Parathyroid adenoma (tissue), 2 donors: ENCODE data around the gene TCF3.
"Not testable (repeated sequence)": the region's sequence is repeated elsewhere in the genome, so short reads cannot be mapped to it uniquely, and the experiment has no call there.

ENCODE experiments used
- H2AFZ ChIP-seq: fragments of 300-600 bp; sonication (generic); one replicate; pipeline ENCODE4 v1.7.0; 2017; ENCODE audit warnings: antibody characterized with exemption, mild to moderate bottlenecking
- H3K27ac ChIP-seq: fragments of 300-600 bp; sonication (generic); one replicate; pipeline ENCODE4 v1.7.0; 2017
- H3K27me3 ChIP-seq: fragments of 300-600 bp; sonication (generic); one replicate; pipeline ENCODE4 v1.7.0; 2017; ENCODE audit warnings: low read length; ENCODE audit not compliant: control insufficient read depth, insufficient read depth
- H3K36me3 ChIP-seq: fragments of 300-600 bp; sonication (generic); one replicate; pipeline ENCODE4 v1.7.0; 2017; ENCODE audit warnings: low read length; ENCODE audit not compliant: control insufficient read depth, insufficient read depth
- H3K4me1 ChIP-seq: fragments of 300-600 bp; sonication (generic); one replicate; pipeline ENCODE4 v1.7.0; 2017; ENCODE audit warnings: control low read depth
- H3K4me2 ChIP-seq: fragments of 300-600 bp; sonication (generic); one replicate; pipeline ENCODE4 v1.7.0; 2017; ENCODE audit warnings: low read length
- H3K4me3 ChIP-seq: fragments of 300-600 bp; sonication (generic); one replicate; pipeline ENCODE4 v1.7.0; 2017; ENCODE audit warnings: low read depth, low read length
- H3K79me2 ChIP-seq: fragments of 300-600 bp; sonication (generic); one replicate; pipeline ENCODE4 v1.7.0; 2017; ENCODE audit warnings: control low read depth
- H3K9ac ChIP-seq: fragments of 300-600 bp; sonication (generic); one replicate; pipeline ENCODE4 v1.7.0; 2017; ENCODE audit warnings: mild to moderate bottlenecking
- H3K9me3 ChIP-seq: fragments of 300-600 bp; sonication (generic); one replicate; pipeline ENCODE4 v1.7.0; 2017; ENCODE audit warnings: low read length; ENCODE audit not compliant: control insufficient read depth
- TF ChIP-seq, protein P1 (sequence below): fragments of 300-600 bp; sonication (generic); IDR thresholded peaks from one replicate; pipeline ENCODE4 v1.7.0; 2017; ENCODE audit warnings: antibody characterized with exemption, mild to moderate bottlenecking
- donor health status: primary hyperparathyroidism.

Gene TCF3

DNA sequence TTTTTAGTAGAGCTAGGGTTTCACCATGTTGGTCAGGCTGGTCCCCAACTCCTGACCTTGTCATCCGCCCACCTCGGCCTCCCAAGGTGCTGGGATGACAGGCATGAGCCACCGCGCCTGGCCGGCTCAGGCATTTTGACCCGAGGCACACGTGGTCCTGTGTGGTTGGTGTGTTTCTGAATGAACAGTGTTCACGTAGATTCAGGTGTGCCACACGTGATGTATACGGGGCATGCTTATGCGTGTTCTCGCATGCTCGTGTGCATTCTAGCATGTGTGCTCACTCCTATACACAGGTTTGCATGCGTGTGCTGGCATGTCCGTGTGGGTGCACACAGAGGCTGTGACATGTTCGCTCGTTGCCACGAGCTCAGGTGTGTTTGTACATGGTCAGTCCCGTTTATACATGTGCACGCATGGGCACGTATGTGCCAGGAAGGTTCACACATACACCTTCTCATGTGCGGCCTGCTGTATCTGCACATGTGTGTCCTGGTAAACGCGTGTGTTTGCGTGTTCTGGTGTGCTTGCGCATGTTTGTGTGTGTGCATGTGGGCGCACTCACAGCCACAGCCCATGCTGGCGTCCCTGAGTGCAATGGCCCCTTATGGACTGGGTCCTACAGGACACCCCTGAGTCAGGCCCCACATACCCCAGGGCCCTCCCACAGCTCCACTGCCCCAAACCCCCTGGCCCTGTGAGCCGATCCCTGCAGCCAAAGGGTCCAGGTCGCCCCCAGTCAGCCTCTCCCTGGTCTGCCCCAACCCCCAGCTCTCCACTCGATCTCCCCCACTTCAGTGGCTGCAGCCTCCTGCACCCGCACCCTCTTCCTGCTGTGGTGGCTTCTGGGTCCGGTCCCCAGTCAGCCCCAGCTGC lies 20.6 kb upstream of the TCF3 start:
- Histone ChIP-seq H3K27ac (no peak overlapping the region), H2AFZ (no peak overlapping the region), H3K4me3 (no peak overlapping the region), H3K9ac (no peak overlapping the region), H3K4me2 (no peak overlapping the region), H3K36me3 (no peaks in the 10 kb centered on the region), H3K9me3 (no peaks in the 10 kb centered on the region), H3K27me3 (peaks cover 17% of the 10 kb centered on the region), H3K4me1 (no peaks in the 10 kb centered on the region), H3K79me2 (no peaks in the 10 kb centered on the region)
- TF ChIP-seq, protein P1, sequence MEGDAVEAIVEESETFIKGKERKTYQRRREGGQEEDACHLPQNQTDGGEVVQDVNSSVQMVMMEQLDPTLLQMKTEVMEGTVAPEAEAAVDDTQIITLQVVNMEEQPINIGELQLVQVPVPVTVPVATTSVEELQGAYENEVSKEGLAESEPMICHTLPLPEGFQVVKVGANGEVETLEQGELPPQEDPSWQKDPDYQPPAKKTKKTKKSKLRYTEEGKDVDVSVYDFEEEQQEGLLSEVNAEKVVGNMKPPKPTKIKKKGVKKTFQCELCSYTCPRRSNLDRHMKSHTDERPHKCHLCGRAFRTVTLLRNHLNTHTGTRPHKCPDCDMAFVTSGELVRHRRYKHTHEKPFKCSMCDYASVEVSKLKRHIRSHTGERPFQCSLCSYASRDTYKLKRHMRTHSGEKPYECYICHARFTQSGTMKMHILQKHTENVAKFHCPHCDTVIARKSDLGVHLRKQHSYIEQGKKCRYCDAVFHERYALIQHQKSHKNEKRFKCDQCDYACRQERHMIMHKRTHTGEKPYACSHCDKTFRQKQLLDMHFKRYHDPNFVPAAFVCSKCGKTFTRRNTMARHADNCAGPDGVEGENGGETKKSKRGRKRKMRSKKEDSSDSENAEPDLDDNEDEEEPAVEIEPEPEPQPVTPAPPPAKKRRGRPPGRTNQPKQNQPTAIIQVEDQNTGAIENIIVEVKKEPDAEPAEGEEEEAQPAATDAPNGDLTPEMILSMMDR, result no peak

DNA sequence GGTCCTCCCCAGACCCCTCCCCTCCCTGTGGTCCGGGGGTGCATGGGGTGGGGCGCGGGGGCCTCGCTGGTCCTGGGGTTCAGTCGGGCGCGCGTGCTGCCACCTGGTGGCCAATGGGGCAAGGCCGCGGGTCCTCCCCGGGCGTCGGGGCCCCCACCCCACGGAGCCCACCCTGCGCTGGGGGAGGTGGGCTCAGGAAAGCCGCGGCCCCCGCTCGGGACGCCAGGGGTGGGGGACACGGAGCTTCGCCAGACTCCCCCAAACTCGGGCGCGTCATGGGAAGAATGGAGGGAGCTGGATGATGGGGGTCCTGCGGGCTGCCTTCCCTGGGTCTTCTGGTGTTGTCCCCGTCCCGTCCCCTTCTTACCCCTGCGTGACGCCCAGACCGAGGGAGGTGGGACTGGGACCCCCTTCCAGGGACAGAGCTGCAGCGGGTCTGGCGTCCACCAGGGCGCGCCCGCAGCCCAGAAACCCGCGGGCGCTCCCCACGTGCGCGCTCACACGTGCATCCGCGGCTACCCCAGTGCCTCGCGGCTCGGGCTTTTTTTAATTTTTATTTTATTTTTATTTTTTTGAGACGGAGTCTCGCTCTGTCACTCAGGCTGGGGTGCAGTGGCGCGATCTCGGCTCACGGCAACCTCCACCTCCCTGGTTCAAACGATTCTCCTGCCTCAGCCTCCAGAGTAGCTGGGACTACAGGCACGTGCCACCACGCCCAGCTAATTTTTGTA lies 19.8 kb upstream of the TCF3 start:
- H3K4me1 ChIP-seq, result no peaks in the 10 kb centered on the region
- H3K9ac ChIP-seq, result no peak overlapping the region
- TF ChIP-seq, protein P1, result peak; percentile 83
- H3K36me3 ChIP-seq, result no peaks in the 10 kb centered on the region
- no peak overlapping the region for H3K4me2 ChIP-seq
- H2AFZ ChIP-seq, result no peak overlapping the region
- H3K27me3 ChIP-seq, result peaks cover 17% of the 10 kb centered on the region
- H3K27ac ChIP-seq, result no peak overlapping the region
- no peaks in the 10 kb centered on the region for H3K9me3 ChIP-seq
- H3K79me2 ChIP-seq, result no peaks in the 10 kb centered on the region
- no peak overlapping the region for H3K4me3 ChIP-seq

DNA sequence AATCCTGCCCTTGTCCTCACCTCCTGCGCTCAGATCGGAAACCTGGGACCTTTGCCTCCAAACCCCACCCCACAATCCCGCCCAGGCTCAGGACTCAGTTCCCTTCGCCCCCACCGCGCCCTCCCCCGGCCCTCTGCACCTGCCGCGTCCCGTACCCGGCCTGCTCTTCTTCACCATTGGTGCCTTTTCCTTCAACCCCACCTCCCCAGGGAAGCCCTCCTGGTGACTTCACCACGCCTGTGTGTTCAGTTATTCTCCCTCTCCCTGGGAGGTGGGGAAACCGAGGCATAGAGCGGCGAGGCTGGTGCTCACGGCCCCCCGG lies 19.3 kb upstream of the TCF3 start:
- H3K4me1 ChIP-seq, result no peaks in the 10 kb centered on the region
- no peak overlapping the region for H2AFZ ChIP-seq
- no peak overlapping the region for H3K27ac ChIP-seq
- peaks cover 17% of the 10 kb centered on the region for H3K27me3 ChIP-seq
- no peak overlapping the region for H3K4me2 ChIP-seq
- H3K9me3 ChIP-seq, result no peaks in the 10 kb centered on the region
- TF ChIP-seq, protein P1, result no peak
- H3K4me3 ChIP-seq, result no peak overlapping the region
- H3K79me2 ChIP-seq, result no peaks in the 10 kb centered on the region
- no peak overlapping the region for H3K9ac ChIP-seq
- no peaks in the 10 kb centered on the region for H3K36me3 ChIP-seq

DNA sequence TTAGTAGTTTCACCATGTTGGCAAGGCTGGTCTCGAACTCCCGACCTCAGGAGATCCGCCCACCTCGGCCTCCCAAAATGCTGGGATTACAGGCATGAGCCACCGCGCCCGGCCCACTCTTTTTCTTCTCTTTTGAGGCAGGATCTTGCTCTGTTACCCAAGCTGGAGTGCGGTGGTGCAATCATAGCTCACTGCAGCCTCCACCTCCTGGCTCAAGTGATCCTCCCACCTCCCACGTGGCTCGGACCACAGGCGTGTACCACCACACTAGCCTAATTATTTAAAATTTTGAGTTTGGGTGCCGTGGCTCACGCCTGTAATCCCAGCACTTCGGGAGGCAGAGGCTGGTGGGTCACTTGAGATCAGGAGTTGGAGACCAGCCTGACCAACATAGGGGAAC lies 18.3 kb upstream of the TCF3 start:
- H3K4me2 ChIP-seq, H3K79me2 ChIP-seq, H3K9ac ChIP-seq, H3K27me3 ChIP-seq, H3K4me1 ChIP-seq, H3K27ac ChIP-seq, H3K36me3 ChIP-seq, H3K9me3 ChIP-seq, H3K4me3 ChIP-seq, H2AFZ ChIP-seq: not testable (repeated sequence)

DNA sequence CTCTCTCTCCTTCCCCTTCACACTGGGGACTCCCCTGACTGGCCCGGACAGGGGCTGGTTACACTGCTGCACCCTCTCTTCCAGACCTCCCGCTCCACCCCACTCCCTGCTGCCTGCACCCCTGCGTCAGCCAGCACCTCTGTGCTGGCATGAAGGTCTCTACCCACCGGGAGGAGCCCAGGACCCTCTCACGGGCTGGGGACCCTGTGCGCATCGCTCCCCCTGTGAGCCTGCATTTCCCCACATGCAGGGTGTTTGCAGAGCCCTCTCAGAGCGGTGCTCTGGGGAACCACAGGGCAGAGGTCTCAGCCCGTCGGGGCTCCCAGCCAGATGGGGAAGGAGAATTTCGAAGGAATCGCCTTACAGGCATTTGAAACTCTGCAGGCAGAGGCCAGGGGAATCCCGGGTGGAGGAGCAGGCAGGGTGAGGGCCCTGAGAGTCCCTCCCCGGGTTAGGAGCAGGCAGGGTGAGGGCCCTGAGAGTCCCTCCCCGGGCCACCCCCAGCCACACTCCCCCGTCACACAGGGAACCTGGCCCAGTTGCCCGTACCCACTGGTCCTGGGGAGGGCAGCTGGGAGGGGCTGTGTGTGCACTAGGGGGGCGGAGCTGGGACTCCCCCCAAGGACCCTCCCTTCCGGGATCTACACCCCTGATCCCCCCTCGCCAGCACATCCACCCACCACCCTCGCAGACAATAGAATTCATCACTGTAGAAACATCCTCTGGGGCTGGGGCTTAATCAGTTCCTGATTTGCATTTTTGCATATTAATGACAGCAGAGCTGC lies 16.3 kb upstream of the TCF3 start:
- Histone ChIP-seq H2AFZ (no peak overlapping the region), H3K27me3 (peaks cover 3% of the 10 kb centered on the region), H3K4me2 (no peak overlapping the region), H3K79me2 (no peaks in the 10 kb centered on the region), H3K9ac (no peak overlapping the region), H3K27ac (no peak overlapping the region), H3K4me3 (no peak overlapping the region), H3K4me1 (no peaks in the 10 kb centered on the region), H3K36me3 (no peaks in the 10 kb centered on the region), H3K9me3 (no peaks in the 10 kb centered on the region)
- TF ChIP-seq, protein P1, result no peak
